Measurements from ENCODE around the gene HMGB1.

Gene HMGB1

GRCh38 chr13:30465593-30466357, at the start of gene HMGB1:
HMGB1 (minus strand) TSS chr13:30465936; CDS start chr13:30463680, 2,256 bp downstream.
- DNase-seq: peak; percentile 98

DNA sequence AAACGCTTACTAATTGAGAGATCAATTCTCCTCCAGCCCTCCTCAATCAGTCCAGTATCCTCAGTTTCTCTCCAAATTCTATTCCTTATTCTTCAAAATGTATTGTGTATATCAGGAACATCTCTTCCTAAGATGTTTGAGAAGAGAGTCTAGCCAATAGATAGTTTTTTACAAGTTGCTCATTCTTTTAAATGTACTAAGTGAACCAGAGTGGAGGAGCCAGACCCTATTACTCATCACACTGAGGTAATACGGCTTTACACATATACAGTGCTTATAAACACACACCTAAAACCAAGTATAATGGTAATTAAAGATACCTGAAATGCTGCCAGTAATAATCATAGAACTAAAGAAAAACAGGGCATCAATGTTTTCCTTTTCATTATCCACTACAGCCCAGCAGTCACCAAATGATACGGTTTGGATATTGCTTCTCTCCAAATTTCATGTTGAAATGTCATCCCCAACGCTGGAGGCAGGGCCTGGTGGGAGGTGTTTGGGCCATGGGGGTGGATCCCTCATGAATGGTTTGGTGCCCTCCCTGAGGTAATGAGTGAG, 45.2 kb upstream of the HMGB1 start:
- no peak for DNase-seq

- no peak for DNase-seq
Measured at GRCh38 chr13:30510091-30510490, 44.4 kb upstream of the HMGB1 start.

DNA sequence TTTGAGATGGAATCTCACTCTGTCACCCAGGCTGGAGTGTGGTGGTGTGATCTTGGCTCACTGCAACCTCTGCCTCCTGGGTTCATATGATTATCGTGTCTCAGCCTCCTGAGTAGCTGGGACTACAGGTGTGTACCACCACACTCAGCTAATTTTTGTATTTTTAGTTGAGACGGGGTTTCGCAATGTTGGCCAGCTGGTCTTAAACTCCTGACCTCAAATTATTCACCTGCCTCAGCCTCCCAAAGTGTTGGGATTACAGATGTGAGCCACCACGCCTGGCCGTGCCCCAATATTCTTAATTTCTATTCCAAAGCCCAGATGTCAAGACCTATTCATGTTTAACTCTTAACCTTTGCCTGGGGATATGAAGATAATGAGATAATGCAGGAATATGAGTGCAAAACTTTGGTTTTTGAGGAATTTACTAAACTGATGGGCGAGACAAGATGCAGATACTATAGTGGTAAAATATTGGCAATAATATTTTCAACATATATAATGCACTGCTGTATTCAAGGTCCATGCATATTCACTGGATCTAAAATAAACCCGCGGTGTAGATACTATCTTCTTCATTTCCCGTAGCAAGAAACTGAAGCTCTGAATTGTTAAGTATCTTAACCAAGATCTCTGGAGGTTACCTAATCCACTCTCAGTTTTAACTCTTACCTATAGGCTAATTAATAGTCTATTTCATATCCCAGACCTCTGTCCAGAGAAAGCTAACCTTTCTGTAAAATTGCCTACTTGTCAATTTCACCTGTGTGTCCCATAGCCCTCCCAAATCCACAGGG, 43.7 kb upstream of the HMGB1 start:
- no peak for DNase-seq

- DNase-seq: no peak
Measured at GRCh38 chr13:30504081-30504480, 38.3 kb upstream of the HMGB1 start.

GRCh38 chr13:30502237-30502636, 36.5 kb upstream of the HMGB1 start:
- no peak for DNase-seq

- DNase-seq: no peak
Measured at GRCh38 chr13:30499338-30499737, 33.6 kb upstream of the HMGB1 start.

GRCh38 chr13:30496147-30496546, 30.4 kb upstream of the HMGB1 start:
- no peak for DNase-seq

GRCh38 chr13:30495746-30496145, 30.0 kb upstream of the HMGB1 start:
- DNase-seq: no peak

DNA sequence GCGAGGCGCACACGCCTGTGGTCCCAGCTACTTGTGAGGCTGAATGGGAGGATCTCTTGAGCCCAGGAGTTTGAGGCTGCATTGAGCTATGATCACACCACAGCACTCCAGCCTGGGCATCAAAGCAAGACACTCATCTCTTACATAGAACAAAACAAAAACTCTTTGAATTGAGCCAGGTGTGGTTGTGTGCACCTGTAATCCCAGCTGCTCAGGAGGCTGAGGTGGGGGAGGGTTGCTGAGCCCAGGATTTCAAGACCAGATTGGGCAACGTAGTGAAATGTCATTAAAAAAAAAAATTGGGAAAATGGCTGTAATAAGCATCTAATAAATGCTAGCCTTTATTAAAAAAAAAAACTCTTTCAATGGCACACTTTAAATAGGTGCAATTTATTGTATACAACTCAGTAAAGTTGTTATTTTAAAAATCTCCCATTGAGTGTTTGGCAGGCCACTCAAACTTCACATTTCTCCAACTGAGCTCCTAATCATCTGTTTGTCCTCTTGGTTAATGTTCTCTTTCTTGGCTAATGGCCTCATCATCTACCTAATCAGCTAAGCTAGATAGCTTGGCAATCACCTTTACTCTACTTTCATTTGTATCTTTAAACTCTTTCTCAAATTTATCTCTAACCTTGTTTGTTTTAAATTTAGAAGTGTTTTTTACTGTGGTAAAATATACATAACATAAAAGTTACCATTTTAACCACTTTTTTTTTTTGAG, 28.1 kb upstream of the HMGB1 start:
- DNase-seq: no peak

DNA sequence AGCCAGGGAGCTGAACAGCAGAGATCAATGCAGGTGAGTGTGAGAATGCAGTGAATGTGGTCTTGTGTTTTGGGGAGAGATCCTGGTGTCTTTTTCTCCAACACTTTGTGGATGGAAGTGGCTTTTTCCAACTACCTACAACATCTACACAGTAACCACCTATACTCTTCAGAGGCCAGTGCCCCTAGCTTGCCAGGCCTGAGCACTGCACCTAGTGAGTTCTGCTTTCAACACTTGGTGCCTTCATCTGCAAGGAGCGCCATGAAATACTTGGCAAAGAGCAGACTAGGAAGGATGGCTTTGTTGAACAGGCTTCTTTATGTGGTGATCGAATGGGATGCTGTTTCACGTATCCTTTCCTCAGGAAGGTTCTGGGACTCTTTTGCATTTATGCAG, 21.3 kb upstream of the HMGB1 start:
- DNase-seq: no peak

GRCh38 chr13:30486230-30487074, 20.7 kb upstream of the HMGB1 start:
- DNase-seq: no peak

- no peak for DNase-seq
Measured at GRCh38 chr13:30481241-30481760, 15.6 kb upstream of the HMGB1 start.

GRCh38 chr13:30480292-30480950, 14.7 kb upstream of the HMGB1 start:
- DNase-seq: no peak

GRCh38 chr13:30479883-30480219, 14.1 kb upstream of the HMGB1 start:
- no peak for DNase-seq

GRCh38 chr13:30479154-30479882, 13.6 kb upstream of the HMGB1 start:
- no peak for DNase-seq

GRCh38 chr13:30477346-30478195, 11.8 kb upstream of the HMGB1 start:
- no peak for DNase-seq

DNA sequence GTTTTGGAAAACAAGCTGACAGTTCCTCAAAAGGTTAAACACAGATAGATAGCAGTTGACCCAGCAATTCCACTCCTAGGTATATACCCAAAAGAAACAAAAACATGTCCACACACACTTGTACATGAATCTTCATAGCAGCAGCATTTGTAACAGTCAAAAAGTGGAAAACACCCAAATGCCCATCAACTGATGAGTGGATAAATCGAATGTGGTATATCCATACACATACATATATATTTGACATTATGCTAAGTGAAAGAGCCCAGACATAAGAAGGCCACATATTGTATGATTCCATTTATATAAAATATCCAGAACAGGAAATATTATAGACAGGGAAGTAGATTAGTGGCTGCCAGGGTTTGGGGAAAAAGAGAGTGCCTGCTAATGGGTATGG, 7.9 kb upstream of the HMGB1 start:
- no peak for DNase-seq

GRCh38 chr13:30466841-30467252, 1.1 kb upstream of the HMGB1 start:
- DNase-seq: no peak

- DNase-seq: no peak
Measured at GRCh38 chr13:30466358-30466714, 600 bp upstream of the HMGB1 start.
